Neural progenitor cell (in vitro differentiated cells): ENCODE results near the gene CCDC97.

Source experiments
- EZH2 ChIP-seq: fragments of 200-600 bp; sonication (generic); IDR thresholded peaks from 2 replicates; pipeline ENCODE4 v1.6.1; 2017; ENCODE audit warnings: antibody characterized with exemption, mild to moderate bottlenecking, moderate library complexity
- EZH2phosphoT487 ChIP-seq: fragments of 200-600 bp; sonication (generic); IDR thresholded peaks from 2 replicates; pipeline ENCODE4 v1.6.1; 2017; ENCODE audit warnings: antibody characterized with exemption
- TF ChIP-seq, protein P1 (sequence below): fragments of 200-600 bp; sonication (generic); IDR thresholded peaks from 2 replicates; pipeline ENCODE4 v1.5.1; 2017; ENCODE audit warnings: antibody characterized with exemption, mild to moderate bottlenecking

DNA sequence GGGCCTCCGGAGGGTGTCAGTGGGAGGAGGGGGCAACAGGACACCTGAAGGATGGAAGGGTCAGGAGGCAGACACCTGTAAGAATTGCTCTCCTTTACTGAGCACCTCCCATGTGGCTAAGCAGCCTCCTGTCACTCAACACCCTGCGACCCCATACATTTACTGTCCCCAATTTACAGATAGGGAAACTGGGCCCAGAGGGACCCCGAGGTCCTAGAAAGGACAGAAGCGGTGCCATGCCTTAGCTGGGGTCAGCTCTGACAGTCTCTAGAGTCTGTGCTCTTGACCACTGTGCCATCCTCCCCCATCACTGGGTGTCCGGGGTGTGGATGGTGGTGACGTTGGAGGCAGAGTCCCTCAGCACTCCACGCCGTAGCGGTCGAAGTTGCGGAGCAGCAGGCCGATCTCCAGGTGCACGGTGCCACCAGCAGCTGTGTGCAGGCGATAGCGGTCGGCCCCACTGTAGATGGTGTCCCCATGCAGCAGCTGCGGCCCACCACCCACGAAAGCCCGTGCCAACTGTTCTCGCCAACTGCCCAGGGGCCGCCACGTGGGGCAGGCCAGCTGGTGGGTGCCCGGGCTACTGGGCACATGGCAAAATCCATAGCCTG lies 44.5 kb downstream of the CCDC97 start:
- TF ChIP-seq, protein P1, sequence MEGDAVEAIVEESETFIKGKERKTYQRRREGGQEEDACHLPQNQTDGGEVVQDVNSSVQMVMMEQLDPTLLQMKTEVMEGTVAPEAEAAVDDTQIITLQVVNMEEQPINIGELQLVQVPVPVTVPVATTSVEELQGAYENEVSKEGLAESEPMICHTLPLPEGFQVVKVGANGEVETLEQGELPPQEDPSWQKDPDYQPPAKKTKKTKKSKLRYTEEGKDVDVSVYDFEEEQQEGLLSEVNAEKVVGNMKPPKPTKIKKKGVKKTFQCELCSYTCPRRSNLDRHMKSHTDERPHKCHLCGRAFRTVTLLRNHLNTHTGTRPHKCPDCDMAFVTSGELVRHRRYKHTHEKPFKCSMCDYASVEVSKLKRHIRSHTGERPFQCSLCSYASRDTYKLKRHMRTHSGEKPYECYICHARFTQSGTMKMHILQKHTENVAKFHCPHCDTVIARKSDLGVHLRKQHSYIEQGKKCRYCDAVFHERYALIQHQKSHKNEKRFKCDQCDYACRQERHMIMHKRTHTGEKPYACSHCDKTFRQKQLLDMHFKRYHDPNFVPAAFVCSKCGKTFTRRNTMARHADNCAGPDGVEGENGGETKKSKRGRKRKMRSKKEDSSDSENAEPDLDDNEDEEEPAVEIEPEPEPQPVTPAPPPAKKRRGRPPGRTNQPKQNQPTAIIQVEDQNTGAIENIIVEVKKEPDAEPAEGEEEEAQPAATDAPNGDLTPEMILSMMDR, result no peak
- TF ChIP-seq EZH2 (no peak), EZH2phosphoT487 (no peak)
